Measurements from ENCODE around the gene EHMT1.

Gene EHMT1

GRCh38 chr9:137618105-137619067 is at the start of gene EHMT1:
Gene EHMT1 (plus strand): TSS chr9:137619005. CDS start chr9:137619029, 24 bp downstream.
- peak; percentile 77 to 82 for DNase-seq

- no peak for DNase-seq
These were observed 49.1 kb upstream of the EHMT1 start for GRCh38 chr9:137569609-137570203.

GRCh38 chr9:137570566-137570965 is 48.2 kb upstream of the EHMT1 start:
- DNase-seq, result no peak

- no peak for DNase-seq
These were observed 44.6 kb upstream of the EHMT1 start for GRCh38 chr9:137574192-137574591.

- DNase-seq, result no peak
These were observed 43.5 kb upstream of the EHMT1 start for GRCh38 chr9:137575364-137575715.

GRCh38 chr9:137575716-137576411 is 42.9 kb upstream of the EHMT1 start:
- no peak for DNase-seq

GRCh38 chr9:137578518-137579258 is 40.1 kb upstream of the EHMT1 start, which contains the start of gene DPH7:
Gene DPH7 (minus strand): TSS chr9:137578925. CDS start chr9:137578777, 148 bp downstream.
- DNase-seq, result peak; percentile 92 to 93

- no peak for DNase-seq
These were observed 39.6 kb upstream of the EHMT1 start for GRCh38 chr9:137579259-137579604.

- DNase-seq, result peak in 1 of 2 experiments; percentile 27
These were observed 38.4 kb upstream of the EHMT1 start for GRCh38 chr9:137580209-137580953.

- DNase-seq, result no peak
These were observed 37.9 kb upstream of the EHMT1 start for GRCh38 chr9:137580954-137581322.

GRCh38 chr9:137581361-137582285 is 37.2 kb upstream of the EHMT1 start:
- DNase-seq, result no peak

GRCh38 chr9:137582286-137582860 is 36.4 kb upstream of the EHMT1 start:
- DNase-seq, result no peak

GRCh38 chr9:137583347-137583746 is 35.5 kb upstream of the EHMT1 start:
- DNase-seq, result no peak

- DNase-seq, result no peak
These were observed 34.8 kb upstream of the EHMT1 start for GRCh38 chr9:137583957-137584356.

- no peak for DNase-seq
These were observed 32.0 kb upstream of the EHMT1 start for GRCh38 chr9:137586854-137587253.

GRCh38 chr9:137588311-137588710 is 30.5 kb upstream of the EHMT1 start:
- DNase-seq, result no peak

- no peak for DNase-seq
These were observed 29.9 kb upstream of the EHMT1 start for GRCh38 chr9:137588891-137589290.

- peak in 1 of 2 experiments; percentile 13 for DNase-seq
These were observed 29.2 kb upstream of the EHMT1 start for GRCh38 chr9:137589441-137590122.

GRCh38 chr9:137590123-137590468 is 28.7 kb upstream of the EHMT1 start:
- DNase-seq, result no peak
